Activated B cell treated with CpG ODN at 0.5 μM for 24 hours (primary cell): ENCODE data around the gene AASDH. TPM values are rescaled to one million over a fixed set of nuclear protein-coding genes. Genes with fewer than 3 reads are reported as not detected.

ENCODE experiments used
- ATAC-seq: fragments of 200-7000 bp; cut with Tn5 transposase; one replicate; pipeline ENCODE4 v1.10.0; 2021; ENCODE audit warnings: low read depth, mild to moderate bottlenecking, moderate library complexity
- CTCF ChIA-PET: fragments of 350-600 bp; sonication (Branson Sonifier 250); formaldehyde crosslinking; loops from one replicate; lab custom pipeline; 2021; ENCODE audit warnings: antibody characterized with exemption; lab: Charles Lee
- POLR2A ChIA-PET: fragments of 350-600 bp; sonication (Branson Sonifier 250); formaldehyde crosslinking; loops from one replicate; lab custom pipeline; 2021; ENCODE audit warnings: antibody characterized with exemption; lab: Charles Lee
- DNase-seq: peaks from one replicate; pipeline ENCODE4 v3.0.0; 2022
- H3K27ac Mint-ChIP-seq: one replicate; pipeline ENCODE4 v1.8.0; 2020; ENCODE audit warnings: mixed read lengths
- H3K27me3 Mint-ChIP-seq: one replicate; pipeline ENCODE4 v1.8.0; 2021; ENCODE audit warnings: mixed read lengths
- H3K36me3 Mint-ChIP-seq: one replicate; pipeline ENCODE4 v1.8.0; 2021; ENCODE audit warnings: low read depth, mixed read lengths
- H3K4me1 Mint-ChIP-seq: one replicate; pipeline ENCODE4 v1.8.0; 2021; ENCODE audit warnings: mixed read lengths
- H3K4me3 Mint-ChIP-seq: one replicate; pipeline ENCODE4 v1.8.0; 2020; ENCODE audit warnings: mild to moderate bottlenecking, mixed read lengths
- H3K9me3 Mint-ChIP-seq: one replicate; pipeline ENCODE4 v1.8.0; 2020; ENCODE audit warnings: mixed read lengths
- CTCF ChIP-seq: fragments of 200-600 bp; IDR thresholded peaks from one replicate; pipeline ENCODE4 v1.8.0; 2022; ENCODE audit warnings: antibody characterized with exemption, mild to moderate bottlenecking
- intact Hi-C: fragments of 100-400 bp; cut with micrococcal nuclease; formaldehyde crosslinking; loops from one replicate; pipeline ENCODE4 v1.15.1; 2024
- total RNA-seq: library from RNA; stranded (reverse); gene quantifications from 2 replicates; pipeline ENCODE4 v1.2.3, GENCODE V29; 2022

AASDH gene
- total RNA-seq, 1 donor from 2014 or later: 12.8 TPM

- Mint-ChIP-seq H3K36me3 (peaks cover 9% of the 10 kb centered on the region), H3K27me3 (no peaks in the 10 kb centered on the region), H3K4me3 (peak overlapping the region; percentile 90), H3K4me1 (peaks cover 28% of the 10 kb centered on the region), H3K9me3 (no peaks in the 10 kb centered on the region), H3K27ac (no peak overlapping the region)
- POLR2A ChIA-PET: interaction anchor here (1.6 to 5.2 kb wide), 3 partner anchors 8 to 46 kb away, joined by 5 to 95 read pairs (median 45); partner anchors contain the start of genes AASDH and SRP72
- intact Hi-C loops: loop anchor here (10.0 kb wide), 1 partner anchor 222 kb away; no protein-coding TSS in a partner anchor
- CTCF ChIA-PET: interaction anchor here (5.6 kb wide), 1 partner anchor 9 kb away, joined by 38 read pairs; no protein-coding TSS in a partner anchor
- ATAC-seq: no peak
- DNase-seq: no peak
- TF ChIP-seq CTCF: no peak
Measured at GRCh38 chr4:56433280-56433679, 46.0 kb upstream of the AASDH start.

GRCh38 chr4:56430203-56430602 is 42.9 kb upstream of the AASDH start:
- no peak for DNase-seq
- ATAC-seq: no peak
- no peak overlapping the region for H3K4me3 Mint-ChIP-seq
- H3K27ac Mint-ChIP-seq: no peak overlapping the region
- no peaks in the 10 kb centered on the region for H3K27me3 Mint-ChIP-seq
- TF ChIP-seq CTCF: no peak
- H3K4me1 Mint-ChIP-seq: peaks cover 26% of the 10 kb centered on the region
- ChIA-PET CTCF (interaction anchor here (1.2 kb wide), 1 partner anchor 8 kb away, joined by 5 read pairs; no protein-coding TSS in a partner anchor), POLR2A (interaction anchor here (0.7 kb wide), 1 partner anchor 72 kb away, joined by 3 read pairs; no protein-coding TSS in a partner anchor)
- H3K36me3 Mint-ChIP-seq: peaks cover under 1% of the 10 kb centered on the region
- intact Hi-C loops: loop anchor here (10.0 kb wide), 1 partner anchor 225 kb away; no protein-coding TSS in a partner anchor
- no peaks in the 10 kb centered on the region for H3K9me3 Mint-ChIP-seq

- Mint-ChIP-seq H3K27ac (no peak overlapping the region), H3K9me3 (no peaks in the 10 kb centered on the region), H3K4me3 (no peak overlapping the region), H3K36me3 (no peaks in the 10 kb centered on the region), H3K4me1 (peaks cover 12% of the 10 kb centered on the region), H3K27me3 (no peaks in the 10 kb centered on the region)
- intact Hi-C loops: no loop called here
- ChIA-PET CTCF (interaction anchor here (5.5 kb wide), 1 partner anchor 409 kb away, joined by 87 read pairs; no protein-coding TSS in a partner anchor), POLR2A (no interaction called here)
- TF ChIP-seq CTCF: no peak
- ATAC-seq (no peak), DNase-seq (no peak)
Measured at GRCh38 chr4:56427179-56427578, 39.9 kb upstream of the AASDH start.

GRCh38 chr4:56426273-56426672 is 39.0 kb upstream of the AASDH start:
- intact Hi-C loops: no loop called here
- no peak for TF ChIP-seq CTCF
- DNase-seq (no peak), ATAC-seq (no peak)
- ChIA-PET CTCF (interaction anchor here (1.3 to 5.5 kb wide), 7 partner anchors 9 to 410 kb away, joined by 4 to 87 read pairs (median 13); partner anchors contain the start of genes PAICS and PPAT), POLR2A (interaction anchor here (0.7 to 1.6 kb wide), 3 partner anchors 8 to 195 kb away, joined by 5 to 8 read pairs (median 5); no protein-coding TSS in a partner anchor)
- H3K4me3 Mint-ChIP-seq: no peak overlapping the region
- H3K27ac Mint-ChIP-seq: no peak overlapping the region
- H3K36me3 Mint-ChIP-seq: no peaks in the 10 kb centered on the region
- H3K9me3 Mint-ChIP-seq: no peaks in the 10 kb centered on the region
- H3K4me1 Mint-ChIP-seq: peaks cover 12% of the 10 kb centered on the region
- H3K27me3 Mint-ChIP-seq: no peaks in the 10 kb centered on the region

GRCh38 chr4:56425518-56425917 is 38.2 kb upstream of the AASDH start:
- ATAC-seq (no peak), DNase-seq (no peak)
- Mint-ChIP-seq H3K9me3 (no peaks in the 10 kb centered on the region), H3K4me3 (no peak overlapping the region), H3K27ac (no peak overlapping the region), H3K4me1 (peaks cover 12% of the 10 kb centered on the region), H3K27me3 (no peaks in the 10 kb centered on the region), H3K36me3 (no peaks in the 10 kb centered on the region)
- CTCF ChIA-PET: interaction anchor here (1.3 to 5.5 kb wide), 8 partner anchors 10 to 410 kb away, joined by 4 to 87 read pairs (median 13); partner anchors contain the start of genes PAICS, PPAT and SRP72
- POLR2A ChIA-PET: interaction anchor here (0.7 to 1.6 kb wide), 3 partner anchors 8 to 196 kb away, joined by 5 to 8 read pairs (median 5); no protein-coding TSS in a partner anchor
- intact Hi-C loops: loop anchor here (1.0 to 2.0 kb wide), 5 partner anchors 10 to 411 kb away; partner anchors contain the start of genes PPAT and SRP72
- TF ChIP-seq CTCF: no peak
